Measurements from ENCODE around the gene NUBP2.

Gene NUBP2

DNA sequence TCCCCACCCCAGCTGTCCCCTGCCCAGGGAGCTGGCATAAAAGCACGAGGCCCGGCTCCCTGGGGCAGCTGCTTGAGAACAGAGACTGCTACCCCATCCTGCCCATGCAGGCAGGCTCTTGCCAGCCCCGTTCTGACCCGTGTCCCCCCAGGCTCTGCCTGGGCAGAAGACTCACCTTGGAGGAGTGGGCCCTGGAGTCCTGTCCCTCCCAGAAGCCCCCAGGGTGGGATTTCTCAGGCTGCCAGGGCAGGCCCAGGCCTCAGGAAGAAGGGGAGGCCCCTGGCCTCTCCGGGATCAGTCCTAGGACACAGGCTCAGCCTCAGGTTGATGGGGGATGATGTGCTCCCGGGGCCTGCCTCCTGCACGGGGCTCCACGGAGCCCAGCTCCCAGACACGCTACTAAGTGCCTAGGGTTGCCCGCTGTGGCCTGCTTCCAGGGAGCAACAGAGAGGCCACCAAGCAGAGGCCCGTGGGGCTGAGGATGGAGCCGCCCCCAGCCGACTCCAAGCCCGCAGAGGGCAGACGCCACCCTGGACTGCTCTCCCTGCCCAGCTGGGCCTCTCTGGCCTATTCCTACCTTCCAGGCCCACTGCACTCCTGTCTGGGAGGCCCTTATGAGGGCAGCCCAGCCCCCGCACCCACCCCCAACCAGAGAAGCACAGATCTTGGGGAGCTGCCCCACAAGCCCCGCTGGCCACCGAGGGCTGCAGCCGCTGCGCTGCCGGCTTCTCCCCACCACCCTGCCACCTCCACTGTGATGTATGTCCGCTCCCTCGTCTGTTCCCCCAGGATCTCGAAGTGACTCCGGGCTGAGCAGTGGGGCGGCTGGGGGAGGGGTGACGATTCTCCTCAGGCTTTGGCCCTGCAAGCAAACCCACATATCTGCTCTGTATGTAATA, 13.1 kb upstream of the NUBP2 start:
- peak overlapping the region; percentile 97 for H3K27ac ChIP-seq
- no peak for TF ChIP-seq CTCF (IDR thresholded peaks at IDR 0.05)
- no peak for TF ChIP-seq ZFX (IDR thresholded peaks at IDR 0.05; ENCODE audit: borderline replicate concordance)

GRCh38 chr16:1770328-1771187, 12.2 kb upstream of the NUBP2 start:
- TF ChIP-seq ZFX (IDR thresholded peaks at IDR 0.05; ENCODE audit: borderline replicate concordance) = no peak
- peak; percentile 9; the same call in 1 of the 2 replicates for TF ChIP-seq CTCF (IDR thresholded peaks at IDR 0.05)
- peak overlapping the region; percentile 97 for H3K27ac ChIP-seq

GRCh38 chr16:1771188-1771863, 11.4 kb upstream of the NUBP2 start, which contains the start of gene NME3:
Gene NME3, minus strand, starts transcription at chr16:1771543. Its CDS starts 9 bp downstream, at chr16:1771534.
- TF ChIP-seq ZFX (IDR thresholded peaks at IDR 0.05; ENCODE audit: borderline replicate concordance) (no peak), CTCF (IDR thresholded peaks at IDR 0.05) (no peak)
- H3K27ac ChIP-seq = peak within 1 kb of the TSS; percentile 97

DNA sequence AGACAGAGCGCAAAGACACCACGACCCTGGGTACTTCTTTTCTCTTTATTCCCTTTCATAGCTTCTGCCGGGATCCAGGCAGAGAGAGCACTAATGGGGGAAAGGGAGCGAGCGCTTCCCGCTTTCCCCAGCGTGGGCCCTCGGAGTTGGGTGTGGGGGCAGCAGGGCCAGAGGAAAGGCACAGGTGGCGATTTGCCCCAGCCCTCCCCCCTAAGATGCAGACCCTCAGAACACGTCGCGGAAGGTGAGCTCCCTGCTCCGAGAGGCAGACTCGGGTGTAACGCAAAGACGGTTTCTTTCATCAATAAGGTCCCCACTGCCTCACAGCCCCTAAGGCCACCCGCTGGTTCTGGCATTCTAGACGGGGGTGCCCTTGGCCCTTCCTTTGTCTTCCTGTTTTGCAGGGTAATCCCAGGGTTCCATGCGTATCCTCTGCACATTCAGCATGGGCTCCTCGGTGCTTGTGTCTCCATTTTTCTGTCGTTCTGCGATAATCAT, 10.8 kb upstream of the NUBP2 start:
- TF ChIP-seq ZFX (IDR thresholded peaks at IDR 0.05; ENCODE audit: borderline replicate concordance) (no peak), CTCF (IDR thresholded peaks at IDR 0.05) (no peak)
- H3K27ac ChIP-seq = peak overlapping the region; percentile 97

DNA sequence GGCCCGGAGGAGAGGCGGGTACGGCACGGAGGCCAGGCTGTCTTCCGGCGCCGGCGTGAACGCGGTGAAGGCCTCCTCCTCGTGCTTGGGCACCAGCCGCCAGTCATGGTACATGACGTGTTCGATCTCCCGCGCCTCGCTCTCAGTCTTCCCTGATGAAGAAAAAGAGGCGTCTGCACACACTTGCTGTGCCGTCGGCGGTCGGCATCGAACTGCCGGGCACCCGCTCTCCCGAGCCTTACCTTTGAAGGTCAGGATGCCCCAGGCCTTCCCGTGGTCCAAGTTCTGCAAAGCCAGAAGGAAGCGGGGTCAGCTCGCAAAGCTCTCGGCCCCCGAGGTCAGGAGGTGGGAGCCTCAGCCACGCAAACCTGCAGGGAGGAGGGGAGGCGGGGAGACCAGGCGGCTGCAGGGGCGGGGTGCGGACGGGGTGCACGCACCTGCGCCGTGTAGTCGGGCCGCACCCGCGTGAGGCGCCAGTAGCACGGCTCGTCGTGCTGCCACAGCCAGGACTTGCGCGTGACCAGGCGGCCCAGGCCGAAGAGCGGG, 10.3 kb upstream of the NUBP2 start, which contains the start of gene EME2:
Gene EME2 (plus strand): TSS at position 449 of the 546 bp plus-strand sequence. CDS start 418 bp downstream, outside the sequence.
- peak within 1 kb of the TSS; percentile 97 for H3K27ac ChIP-seq
- TF ChIP-seq CTCF (IDR thresholded peaks at IDR 0.05) = no peak
- TF ChIP-seq ZFX (IDR thresholded peaks at IDR 0.05; ENCODE audit: borderline replicate concordance) = no peak

DNA sequence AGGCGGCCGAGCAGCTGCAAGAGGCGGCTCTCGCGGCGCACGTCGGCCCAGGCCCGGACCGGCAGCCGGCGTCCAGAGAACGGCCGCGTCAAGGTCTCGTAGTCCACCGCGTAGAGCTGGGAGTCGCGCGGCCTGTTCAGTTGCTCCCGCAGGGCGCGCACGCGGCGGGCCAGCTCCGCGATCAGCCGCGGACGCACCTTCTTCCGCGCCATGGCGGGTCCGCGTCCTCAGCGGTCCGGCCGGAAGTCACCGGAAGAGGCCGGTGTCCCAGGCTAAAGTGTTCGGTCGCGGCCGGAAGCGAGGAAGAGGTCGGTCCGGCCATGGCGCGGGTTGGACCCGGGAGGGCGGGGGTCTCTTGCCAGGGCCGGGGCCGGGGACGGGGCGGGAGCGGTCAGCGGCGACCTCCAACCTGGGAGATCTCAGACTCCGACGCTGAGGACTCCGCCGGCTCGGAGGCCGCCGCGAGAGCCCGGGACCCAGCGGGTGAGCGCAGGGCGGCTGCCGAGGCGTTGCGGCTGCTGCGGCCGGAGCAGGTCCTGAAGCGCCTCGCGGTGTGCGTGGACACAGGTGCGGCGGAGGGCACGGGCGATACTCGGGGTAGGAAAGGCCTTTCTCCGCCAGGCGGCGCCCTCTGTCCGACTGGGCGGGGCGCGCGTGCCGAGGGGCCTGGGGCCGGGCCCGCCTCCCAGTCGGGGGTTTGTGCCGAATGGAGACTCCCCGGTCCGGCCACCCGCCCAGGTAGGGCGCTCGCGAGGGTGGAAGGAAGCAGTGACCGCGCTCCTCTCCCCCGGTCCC, 9.7 kb upstream of the NUBP2 start, which contains the start of gene MRPS34:
Gene MRPS34 (minus strand): TSS at position 227 of the 795 bp plus-strand sequence. CDS start 15 bp downstream, at position 212.
- TF ChIP-seq CTCF (IDR thresholded peaks at IDR 0.05) (peak; percentile 94), ZFX (IDR thresholded peaks at IDR 0.05; ENCODE audit: borderline replicate concordance) (no peak)
- peak within 1 kb of the TSS; percentile 97 for H3K27ac ChIP-seq

All from 22Rv1 (cell line).